ENCODE measurements around the gene MTCP1.

Gene MTCP1

DNA sequence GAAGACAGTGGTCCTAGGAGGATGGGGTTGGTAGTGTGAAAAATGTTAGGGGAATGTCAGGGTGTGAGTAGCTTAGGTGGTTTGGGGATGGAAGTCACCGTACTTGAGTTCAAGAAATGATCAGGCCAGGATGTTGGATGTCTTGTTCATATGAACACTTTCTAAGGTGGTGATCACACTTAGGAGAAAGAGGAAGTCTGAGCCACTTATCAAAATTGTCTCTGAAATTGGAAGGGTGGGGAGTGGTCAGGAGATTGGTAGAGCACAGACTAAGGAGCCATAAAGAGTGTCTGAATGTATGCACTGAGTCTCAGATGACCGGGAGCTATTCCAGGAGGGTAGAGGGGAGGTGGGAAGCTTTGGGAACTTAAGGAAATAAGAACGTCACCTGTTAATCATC is 17.3 kb downstream of the MTCP1 start:
- DNase-seq, result no peak

DNA sequence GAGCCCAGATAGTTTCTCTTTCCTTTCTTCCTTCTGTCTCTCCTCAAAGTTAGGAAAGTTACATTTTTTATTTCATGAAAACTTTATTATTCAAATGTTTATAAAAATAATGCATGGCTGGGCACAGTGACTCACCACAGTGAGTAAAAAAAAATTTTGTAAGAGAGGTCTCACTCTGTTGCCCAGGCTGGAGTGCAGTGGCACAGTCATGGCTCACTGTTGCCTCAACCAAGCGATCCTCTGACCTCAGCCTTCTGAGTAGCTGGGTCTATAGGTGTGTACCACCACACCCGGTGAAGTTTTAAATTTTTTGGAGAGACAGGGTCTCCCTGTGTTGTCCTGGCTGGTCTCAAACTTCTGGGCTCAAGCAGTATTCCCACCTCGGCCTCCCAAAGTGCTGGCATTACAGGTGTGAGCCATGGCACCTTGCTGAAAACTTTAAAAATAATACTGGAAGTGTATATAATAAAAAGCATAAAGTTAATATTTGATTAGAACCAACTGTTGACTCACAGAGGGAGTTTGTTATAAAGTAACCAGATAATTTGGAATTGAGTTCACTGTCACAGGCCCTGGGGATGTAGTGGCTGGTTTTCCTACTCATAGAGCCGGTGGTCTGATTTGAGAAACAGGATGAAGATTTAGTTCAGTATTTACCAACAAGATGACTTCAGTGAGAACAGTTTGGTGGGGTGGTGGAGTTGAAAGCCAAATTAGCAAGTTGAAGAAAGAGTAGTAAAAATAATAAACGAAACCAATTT is 18.0 kb downstream of the MTCP1 start:
- no peak for DNase-seq

DNA sequence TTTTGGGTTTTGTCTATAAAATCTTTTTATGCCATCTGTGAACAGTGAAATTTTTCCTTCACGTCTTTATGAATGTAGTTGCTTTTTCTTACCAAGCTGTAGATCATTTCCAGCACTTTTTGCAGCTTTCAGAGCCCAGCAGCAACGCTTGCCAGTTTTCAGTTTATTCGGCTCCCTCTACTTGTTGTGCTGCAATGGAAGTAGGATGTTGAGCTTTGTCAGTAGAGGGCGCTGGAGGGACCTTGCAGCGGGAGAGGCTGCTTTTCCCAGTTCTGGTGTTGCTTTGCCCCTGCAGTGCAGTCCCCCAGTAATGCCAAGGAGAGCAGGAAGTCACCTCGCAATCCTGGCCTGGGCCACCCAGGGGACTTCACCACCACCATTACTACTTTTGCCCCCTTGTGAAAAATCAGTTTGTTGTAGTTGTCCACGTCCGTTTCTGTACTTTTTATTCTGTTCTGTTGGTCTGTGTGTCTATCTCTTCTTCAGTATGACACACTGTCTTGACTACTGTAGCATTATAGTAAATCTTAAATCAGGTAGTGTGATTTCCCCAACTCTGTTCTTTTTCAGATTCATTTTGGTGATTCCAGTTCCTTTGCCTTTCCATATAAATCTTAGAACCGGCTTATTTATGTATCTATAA is 21.8 kb downstream of the MTCP1 start:
- DNase-seq, result peak; percentile 1

DNA sequence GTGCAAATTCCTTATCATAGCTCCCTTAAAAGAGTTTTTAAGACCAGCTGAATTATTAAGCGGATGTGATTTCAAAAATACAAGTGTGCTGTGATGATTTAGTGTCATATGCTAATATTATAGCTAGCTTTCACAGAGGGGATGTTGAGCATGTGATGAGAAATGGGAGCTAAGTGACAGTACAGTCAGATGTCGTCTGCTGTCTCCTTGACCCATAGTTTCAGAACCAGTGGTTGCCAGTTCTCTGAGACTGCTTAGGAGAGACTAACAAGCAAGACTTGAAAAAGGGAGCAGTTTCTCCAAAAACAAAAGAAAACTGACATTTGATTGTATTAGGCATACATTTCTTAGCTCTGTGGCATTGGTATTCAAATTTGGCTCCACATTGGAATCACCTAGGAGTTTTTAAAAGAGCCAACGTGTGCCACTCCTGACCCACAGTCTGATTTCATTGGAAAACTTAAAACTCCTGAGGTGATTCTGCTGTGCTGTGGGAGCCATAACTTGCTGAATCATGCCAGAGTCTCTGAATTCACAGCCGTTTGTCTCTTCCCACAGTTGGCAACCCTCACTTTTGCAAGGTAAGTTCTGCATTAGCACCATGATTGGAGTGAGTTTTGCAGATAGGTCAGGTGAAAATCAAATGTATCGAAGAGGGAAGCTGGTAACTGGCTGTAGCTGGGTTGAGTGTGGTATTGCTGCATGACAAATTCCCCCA is 24.0 kb downstream of the MTCP1 start:
- no peak for DNase-seq

DNA sequence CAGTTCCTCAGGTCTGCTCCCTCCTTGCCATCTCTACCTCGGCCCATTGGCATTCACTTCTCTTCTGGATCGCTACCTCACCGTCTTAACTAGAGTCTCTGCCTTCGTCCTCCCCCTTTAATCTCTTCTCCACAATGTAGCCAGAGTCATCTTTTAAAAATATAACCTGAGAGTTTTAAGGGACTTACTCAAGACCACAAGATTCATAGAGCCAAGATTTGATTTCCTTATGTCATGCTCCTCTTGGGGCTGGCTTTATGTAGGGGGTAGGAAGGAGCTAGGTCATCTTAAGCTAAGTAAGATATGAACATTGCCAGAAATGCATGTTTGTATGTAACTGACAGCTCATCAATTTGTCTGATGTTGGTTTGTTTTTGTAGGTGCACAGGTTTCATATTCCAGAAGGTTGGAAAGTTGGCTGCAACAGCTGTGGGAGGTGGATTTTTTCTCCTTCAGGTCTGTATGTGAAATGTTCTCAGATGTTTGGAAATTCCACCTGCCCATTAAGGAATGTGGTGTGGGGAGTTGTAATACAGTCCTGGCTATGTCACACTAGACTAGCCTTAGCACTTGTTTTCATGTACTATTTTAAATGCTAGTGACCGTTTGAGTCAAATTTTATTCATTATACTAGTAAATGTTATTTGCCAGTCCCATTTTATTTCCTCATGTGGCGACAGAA is 24.7 kb downstream of the MTCP1 start:
- DNase-seq, result no peak

DNA sequence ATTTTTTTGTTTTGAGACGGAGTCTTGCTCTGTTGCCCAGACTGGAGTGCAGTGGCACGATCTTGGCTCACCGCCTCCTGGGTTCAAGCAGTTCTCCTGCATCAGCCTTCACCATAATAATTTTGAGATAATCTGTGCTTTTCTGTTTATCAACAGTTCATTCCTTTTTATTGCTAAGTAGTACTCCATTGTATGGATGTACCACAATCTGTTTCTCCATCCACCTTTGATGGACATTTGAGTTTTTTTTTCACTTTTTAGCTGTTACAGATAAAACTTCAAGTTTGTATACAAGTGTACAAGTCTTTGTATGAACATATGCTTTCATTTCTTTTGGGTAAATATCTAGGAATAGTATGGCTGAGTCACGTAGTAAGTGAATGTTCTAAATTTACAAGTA is 35.2 kb downstream of the MTCP1 start:
- no peak for DNase-seq

DNA sequence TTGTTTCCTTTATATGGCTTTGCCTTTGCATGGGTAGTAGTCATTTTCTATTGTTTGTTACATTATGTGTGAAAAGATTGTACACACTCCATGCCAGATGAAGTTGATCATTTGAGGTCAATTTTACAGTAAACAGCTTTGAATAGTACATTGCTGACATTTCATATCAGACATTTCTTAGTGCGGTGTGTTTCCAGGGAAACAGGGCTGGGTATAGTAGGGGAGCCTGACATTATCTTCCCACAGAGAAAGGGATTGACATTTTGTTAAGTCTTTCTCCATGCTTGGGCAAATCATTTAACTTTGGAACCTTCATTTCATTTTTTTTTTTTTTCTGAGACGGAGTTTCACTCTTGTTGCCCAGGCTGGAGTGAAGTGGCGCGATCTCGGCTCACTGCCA is 39.3 kb downstream of the MTCP1 start:
- no peak for DNase-seq

DNA sequence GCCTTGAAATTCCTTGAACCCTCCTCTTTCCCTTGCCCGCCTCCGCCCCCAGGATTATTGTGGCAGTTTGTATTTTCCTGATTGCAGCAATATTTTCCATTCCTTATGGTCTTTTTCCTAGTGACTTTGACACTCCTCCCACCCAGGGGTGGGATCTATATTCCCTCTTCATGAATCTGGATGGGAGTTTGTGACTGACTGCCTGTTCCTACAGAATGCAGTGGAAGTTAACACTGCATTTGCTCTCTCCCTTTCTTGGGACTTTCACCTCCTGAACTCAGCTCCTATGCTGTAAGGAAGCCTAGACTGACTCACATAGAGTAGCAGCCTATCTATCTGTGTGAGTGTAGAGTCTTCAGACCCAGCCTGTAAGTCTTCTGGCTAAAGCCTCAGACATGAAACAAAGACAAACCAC is 42.1 kb downstream of the MTCP1 start:
- no peak for DNase-seq

DNA sequence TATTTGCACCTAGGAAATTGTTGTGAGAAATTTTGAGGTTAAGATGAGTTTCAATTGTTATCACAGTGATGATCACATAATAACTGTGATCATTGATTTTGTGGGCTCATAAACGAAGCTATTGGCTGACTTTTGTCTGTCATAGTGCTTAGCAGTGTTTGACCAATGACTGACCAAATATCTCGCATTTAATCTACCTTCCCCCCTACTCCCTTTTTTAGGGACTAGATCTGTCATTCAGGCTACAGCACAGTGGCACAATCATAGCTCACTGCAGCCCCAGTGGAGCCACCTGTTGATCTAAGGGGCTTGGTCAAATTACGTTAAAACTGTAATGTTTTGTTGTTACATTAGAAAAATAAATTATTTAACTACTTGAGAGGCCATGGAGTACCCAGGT is 42.8 kb downstream of the MTCP1 start:
- DNase-seq, result no peak

DNA sequence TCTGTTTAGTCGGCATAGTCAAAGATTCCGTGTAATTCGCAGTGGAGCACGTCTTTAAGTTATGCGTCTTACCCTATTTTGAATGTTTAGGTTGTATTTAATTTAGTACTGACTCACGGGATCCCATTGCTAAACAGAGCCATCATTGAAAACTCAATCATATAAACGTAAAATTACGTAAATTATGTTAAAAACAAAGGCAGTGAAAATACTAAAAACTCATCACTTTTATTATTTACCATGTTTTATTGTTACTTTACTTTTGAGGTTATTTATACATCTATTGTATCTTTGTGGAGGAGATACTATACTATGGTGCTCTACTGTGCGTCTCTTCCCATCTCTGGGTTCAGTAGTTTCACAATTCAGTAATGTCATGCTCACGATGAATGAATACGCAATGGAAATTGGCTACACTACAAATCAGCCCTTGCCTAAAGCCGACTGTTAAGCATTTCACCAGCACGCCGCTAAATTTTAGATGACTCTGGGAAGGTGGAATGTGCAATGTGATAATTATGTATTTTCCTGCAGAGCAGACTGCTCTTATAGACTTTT is 43.3 kb downstream of the MTCP1 start:
- DNase-seq, result peak; percentile 25

DNA sequence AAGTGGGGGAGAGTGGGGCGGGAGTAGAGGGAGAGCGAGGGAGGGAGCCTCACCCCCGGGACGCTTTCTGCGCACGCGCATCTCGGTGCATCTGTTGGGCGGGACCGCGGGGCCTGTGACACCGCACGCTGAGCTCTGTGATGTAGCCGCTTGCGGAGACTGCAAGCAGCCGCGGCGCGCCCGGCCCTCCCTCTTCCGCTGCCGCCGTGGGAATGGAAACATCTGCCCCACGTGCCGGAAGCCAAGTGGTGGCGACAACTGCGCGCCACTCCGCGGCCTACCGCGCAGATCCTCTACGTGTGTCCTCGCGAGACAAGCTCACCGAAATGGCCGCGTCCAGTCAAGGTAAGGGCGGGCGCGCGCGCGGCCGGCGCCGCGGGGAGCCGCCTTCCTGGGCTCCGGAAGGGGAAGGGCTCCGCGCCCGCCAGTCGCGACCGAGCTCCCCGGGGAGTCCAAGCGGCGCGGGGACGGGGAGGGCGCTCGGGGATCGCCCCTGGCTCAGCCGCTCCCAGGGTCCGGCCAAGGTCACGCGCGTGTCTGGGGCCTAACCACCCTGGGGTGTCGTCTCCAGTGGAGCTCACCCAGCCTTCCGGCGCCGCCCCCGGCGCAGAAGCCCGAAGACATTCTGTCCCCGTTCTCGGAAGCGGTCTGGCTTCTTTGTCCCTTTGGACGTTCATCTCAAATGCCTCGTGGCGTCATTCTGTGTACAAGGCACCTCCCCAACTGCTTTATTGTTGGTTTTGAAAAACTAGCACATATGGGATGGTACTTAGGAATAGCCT is 44.0 kb downstream of the MTCP1 start, which contains the start of gene FUNDC2:
FUNDC2 (plus strand) TSS at position 118 of the 782 bp plus-strand sequence; CDS start at position 213, 95 bp downstream.
- peak; percentile 86 for DNase-seq

DNA sequence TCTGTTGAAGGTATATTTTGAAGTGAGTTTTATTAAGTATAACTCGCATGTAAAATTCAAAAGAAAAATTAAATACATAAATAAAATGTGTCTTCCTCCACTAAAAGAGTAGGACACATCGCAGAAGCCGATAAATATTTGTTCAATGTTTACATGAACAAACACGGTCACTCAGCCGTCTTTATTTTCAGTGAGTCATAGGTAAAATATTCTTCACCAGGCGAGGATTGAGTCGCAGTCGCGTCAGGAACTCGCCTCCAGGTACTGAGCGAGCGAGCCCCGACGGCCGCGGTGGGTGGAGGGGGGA is 44.6 kb downstream of the MTCP1 start:
- no peak for DNase-seq

DNA sequence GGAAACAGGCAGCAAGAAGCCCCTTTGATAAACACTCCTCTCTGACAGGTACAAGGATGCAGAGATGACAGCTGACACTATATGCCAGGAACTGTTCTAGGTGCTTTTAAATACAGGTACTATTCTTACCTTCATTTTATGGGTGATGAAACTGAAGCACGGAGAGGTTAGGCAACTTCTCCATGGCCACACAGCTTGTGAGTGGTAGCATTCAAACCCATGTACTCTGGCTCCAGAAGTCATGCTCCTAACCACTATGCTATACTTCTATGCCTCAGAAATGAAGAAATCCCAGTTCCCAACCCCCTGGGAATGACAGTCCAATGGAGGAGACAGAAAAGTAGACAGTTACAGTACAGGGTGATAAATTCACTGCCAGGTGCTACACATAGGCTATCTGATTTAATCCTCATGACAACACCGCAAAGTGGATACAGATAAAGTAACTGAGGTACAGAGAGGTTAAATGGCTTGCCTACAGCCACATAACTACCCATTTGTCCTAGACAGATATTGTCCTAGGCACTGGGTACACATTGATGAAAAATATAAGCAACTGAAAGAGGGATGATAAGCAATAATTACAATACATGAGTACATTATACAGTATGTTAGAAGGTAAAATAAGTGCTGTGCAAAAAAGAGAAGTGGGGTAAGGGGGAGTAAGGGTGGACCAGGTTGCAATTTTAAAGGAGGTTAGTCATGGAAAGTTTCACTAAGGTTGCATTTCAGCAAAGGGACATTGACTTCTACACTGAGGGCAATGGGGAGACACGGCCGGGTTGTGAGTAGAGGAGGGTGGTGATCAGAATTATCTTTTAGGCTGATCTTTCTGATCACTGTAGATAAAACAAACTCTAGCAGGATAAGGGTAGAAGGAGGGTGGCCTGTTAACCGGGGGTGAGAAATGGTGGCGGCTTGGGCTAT is 46.8 kb downstream of the MTCP1 start:
- DNase-seq, result no peak

DNA sequence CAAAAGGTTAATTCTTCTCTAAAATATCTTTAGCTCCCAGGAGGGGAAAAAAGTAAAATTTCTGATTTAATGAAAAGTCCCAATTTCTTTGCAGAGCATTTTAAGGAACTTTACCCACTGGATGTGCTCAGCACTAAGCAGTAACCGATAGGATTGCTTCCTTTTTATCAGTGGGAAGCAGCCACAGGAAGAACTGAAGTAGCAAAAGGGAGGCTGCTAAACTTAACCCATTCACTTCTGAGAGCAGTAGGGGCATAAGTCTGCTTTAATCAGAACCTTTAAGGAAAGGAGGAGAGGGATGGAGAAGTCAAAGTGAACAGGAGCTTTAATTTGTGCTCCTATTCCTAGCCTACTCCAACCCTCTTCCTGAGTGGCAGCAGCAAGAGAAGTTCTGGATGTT is 48.4 kb downstream of the MTCP1 start, which contains the start of gene F8:
F8 (minus strand) TSS at position 139 of the 400 bp plus-strand sequence. CDS start 171 bp downstream, outside the sequence.
- no peak for DNase-seq

DNA sequence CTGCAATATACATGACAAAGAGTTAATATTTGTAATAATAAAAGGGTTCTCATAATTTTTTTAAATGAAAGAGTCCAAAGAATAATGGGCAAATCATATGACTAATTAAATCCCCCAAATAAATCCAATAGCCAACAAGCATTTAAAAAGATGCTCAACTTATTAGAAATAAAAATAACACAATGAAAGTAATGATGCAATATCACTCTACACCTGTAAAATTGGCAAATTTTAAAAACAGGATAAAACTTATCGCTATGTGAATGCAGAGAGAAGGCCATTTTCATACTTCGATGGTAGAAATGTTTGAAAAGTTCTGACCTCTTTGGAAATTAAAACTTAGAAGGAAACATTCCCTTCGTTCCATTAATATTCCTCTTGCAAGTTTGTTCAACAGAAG is 50.3 kb downstream of the MTCP1 start:
- DNase-seq, result no peak
